HCEC 1CT (cell line): ENCODE measurements around the gene OBP2B.
"Not testable (repeated sequence)": the region's sequence is repeated elsewhere in the genome, so short reads cannot be mapped to it uniquely, and the experiment has no call there.

Source experiments
- DNase-seq: peaks from one replicate; pipeline ENCODE4 v3.0.0-alpha.2; 2017

OBP2B gene

GRCh38 chr9:133200631-133201030 lies 8.4 kb downstream of the OBP2B start:
- DNase-seq = no peak

- DNase-seq = no peak
Measured at GRCh38 chr9:133199648-133200321, 9.3 kb downstream of the OBP2B start.

- DNase-seq = no peak
Measured at GRCh38 chr9:133195029-133195428, 14.0 kb downstream of the OBP2B start.

GRCh38 chr9:133194597-133194996 lies 14.5 kb downstream of the OBP2B start:
- DNase-seq = no peak

- no peak for DNase-seq
Measured at GRCh38 chr9:133191989-133192388, 17.1 kb downstream of the OBP2B start.

GRCh38 chr9:133189826-133190225 lies 19.2 kb downstream of the OBP2B start:
- DNase-seq = no peak

- DNase-seq = no peak
Measured at GRCh38 chr9:133188843-133189180, 20.2 kb downstream of the OBP2B start.

GRCh38 chr9:133188006-133188842 lies 20.8 kb downstream of the OBP2B start:
- no peak for DNase-seq

- DNase-seq = no peak
Measured at GRCh38 chr9:133187561-133188005, 21.5 kb downstream of the OBP2B start.

GRCh38 chr9:133186736-133187135 lies 22.3 kb downstream of the OBP2B start:
- no peak for DNase-seq

GRCh38 chr9:133184971-133185370 lies 24.1 kb downstream of the OBP2B start:
- DNase-seq = peak; percentile 64

- no peak for DNase-seq
Measured at GRCh38 chr9:133182151-133182550, 26.9 kb downstream of the OBP2B start.

- DNase-seq = no peak
Measured at GRCh38 chr9:133181561-133181960, 27.5 kb downstream of the OBP2B start.

- no peak for DNase-seq
Measured at GRCh38 chr9:133180953-133181352, 28.1 kb downstream of the OBP2B start.

- DNase-seq = no peak
Measured at GRCh38 chr9:133173056-133173455, 36.0 kb downstream of the OBP2B start.

GRCh38 chr9:133171161-133171961 lies 37.7 kb downstream of the OBP2B start:
- no peak for DNase-seq

- DNase-seq = no peak
Measured at GRCh38 chr9:133170716-133171115, 38.3 kb downstream of the OBP2B start.

GRCh38 chr9:133169687-133170086 lies 39.4 kb downstream of the OBP2B start:
- not testable (repeated sequence) for DNase-seq

- no peak for DNase-seq
Measured at GRCh38 chr9:133169102-133169501, 39.9 kb downstream of the OBP2B start.

- no peak for DNase-seq
Measured at GRCh38 chr9:133168432-133168831, 40.6 kb downstream of the OBP2B start.

- no peak for DNase-seq
Measured at GRCh38 chr9:133167769-133168168, 41.3 kb downstream of the OBP2B start.

GRCh38 chr9:133167096-133167730 lies 41.8 kb downstream of the OBP2B start:
- no peak for DNase-seq

- no peak for DNase-seq
Measured at GRCh38 chr9:133166392-133166791, 42.7 kb downstream of the OBP2B start.
